H1 (cell line): Measurements from ENCODE around the gene LPAR2. TPM values are rescaled to one million over a fixed set of nuclear protein-coding genes. Genes with fewer than 3 reads are reported as not detected.

ENCODE experiments used
- CTCF ChIA-PET: fragments of 300-600 bp; sonication (Branson Sonifier 250); formaldehyde crosslinking; loops from one replicate; lab custom pipeline; 2021; ENCODE audit not compliant: partially characterized antibody; lab: Charles Lee
- POLR2A ChIA-PET: fragments of 300-600 bp; sonication (Branson Sonifier 250); formaldehyde crosslinking; loops from one replicate; lab custom pipeline; 2021; ENCODE audit warnings: inconsistent platforms; ENCODE audit not compliant: partially characterized antibody; lab: Charles Lee
- DNase-seq, 2 experiments: peaks; one replicate each; pipeline versions ENCODE4 v3.0.0 to v3.0.0-alpha.2; 2010 to 2022; ENCODE audit warnings: low spot score in 2 of 2, low read depth in 1 of 2, mixed read lengths in 1 of 2
- FAIRE-seq: peaks from 2 replicates; lab custom pipeline; 2011; peaks lifted over from hg19 to GRCh38; lab: Jason Lieb, UNC
- H2AFZ ChIP-seq: 2 replicates; pipeline ENCODE4 v1.8.1; 2012; ENCODE audit warnings: low read length, inconsistent platforms
- H2AK5ac ChIP-seq: 2 replicates; pipeline ENCODE4 v1.6.1; 2013; ENCODE audit warnings: low read depth, low read length
- H2BK120ac ChIP-seq: replicated peaks from 2 replicates; pipeline ENCODE3; 2013; ENCODE audit warnings: low read depth, low read length, inconsistent platforms
- H2BK12ac ChIP-seq: 2 replicates; pipeline ENCODE4 v1.6.1; 2013; ENCODE audit warnings: low read depth, low read length
- H2BK15ac ChIP-seq: 2 replicates; pipeline ENCODE4 v1.6.1; 2013; ENCODE audit warnings: low read length
- H2BK20ac ChIP-seq: 2 replicates; pipeline ENCODE4 v1.6.1; 2013; ENCODE audit warnings: low read length
- H2BK5ac ChIP-seq: 2 replicates; pipeline ENCODE4 v1.6.1; 2013; ENCODE audit warnings: low read depth, low read length
- H3K14ac ChIP-seq: 2 replicates; pipeline ENCODE4 v1.6.1; 2013; ENCODE audit warnings: inconsistent platforms; ENCODE audit not compliant: insufficient read length
- H3K18ac ChIP-seq: 2 replicates; pipeline ENCODE4 v1.6.1; 2013; ENCODE audit warnings: low read length; ENCODE audit errors: extremely low read depth
- H3K23ac ChIP-seq: 2 replicates; pipeline ENCODE4 v1.6.1; 2013; ENCODE audit warnings: inconsistent platforms; ENCODE audit not compliant: insufficient read length
- H3K23me2 ChIP-seq: 2 replicates; pipeline ENCODE4 v1.6.1; 2013; ENCODE audit warnings: low read depth, low read length
- H3K27ac ChIP-seq: 2 replicates; pipeline ENCODE4 v1.6.1; 2011; ENCODE audit warnings: low read depth, low read length, inconsistent platforms
- H3K27me3 ChIP-seq, 4 experiments: replicated peaks in 1 of 4; 1 replicate in 1 of 4; 2 replicates in 3 of 4; pipeline versions ENCODE4 v1.6.1 to v1.8.1; 2011 to 2013; ENCODE audit warnings: low read length in 3 of 4, mild to moderate bottlenecking in 3 of 4, inconsistent platforms in 2 of 4, mixed read lengths in 2 of 4, moderate library complexity in 1 of 4; ENCODE audit not compliant: control insufficient read depth in 3 of 4, insufficient read depth in 3 of 4; ENCODE audit errors: extremely low read depth in 1 of 4
- H3K36me3 ChIP-seq, 4 experiments: 2 replicates each; pipeline versions ENCODE4 v1.6.1 to v1.8.1; 2011 to 2013; ENCODE audit warnings: mild to moderate bottlenecking in 4 of 4, low read length in 3 of 4, moderate library complexity in 2 of 4, control low read depth in 1 of 4, inconsistent platforms in 1 of 4; ENCODE audit not compliant: insufficient read depth in 4 of 4, control insufficient read depth in 2 of 4
- H3K4ac ChIP-seq: replicated peaks from 2 replicates; pipeline ENCODE3; 2013; ENCODE audit warnings: low read length, low read depth, mixed read lengths, inconsistent platforms; ENCODE audit not compliant: insufficient read length
- H3K4me1 ChIP-seq, 4 experiments: replicated peaks in 1 of 4; 1 replicate in 1 of 4; 2 replicates in 3 of 4; pipeline versions ENCODE4 v1.6.1 to v1.8.1; 2011 to 2013; ENCODE audit warnings: low read length in 3 of 4, inconsistent platforms in 2 of 4, mixed read lengths in 1 of 4; ENCODE audit not compliant: insufficient read depth in 4 of 4, control insufficient read depth in 3 of 4
- H3K4me2 ChIP-seq, 2 experiments: 2 replicates each; pipeline versions ENCODE4 v1.6.1 to v1.8.1; 2011 to 2013; ENCODE audit warnings: low read depth in 2 of 2, low read length in 2 of 2, control low read depth in 1 of 2, inconsistent platforms in 1 of 2, mild to moderate bottlenecking in 1 of 2; ENCODE audit not compliant: insufficient read depth in 1 of 2
- H3K4me3 ChIP-seq, 4 experiments: fragments of 200-600, 300-600 bp in 1 of 4; sonication (generic), shearing (Covaris generic), sonication (Bioruptor Twin) in 1 of 4; 2 replicates each; pipeline versions ENCODE4 v1.5.1 to v1.8.1; 2011 to 2016; ENCODE audit warnings: low read length in 4 of 4, low read depth in 3 of 4, control low read depth in 2 of 4, inconsistent platforms in 2 of 4, mild to moderate bottlenecking in 2 of 4, mixed read lengths in 1 of 4, moderate library complexity in 1 of 4; ENCODE audit not compliant: insufficient read depth in 2 of 4; ENCODE audit errors: extremely low read depth in 1 of 4
- H3K56ac ChIP-seq: replicated peaks from 2 replicates; pipeline ENCODE3; 2013; ENCODE audit warnings: low read depth, mild to moderate bottlenecking, mixed read lengths, low read length, inconsistent platforms; ENCODE audit not compliant: insufficient read length
- H3K79me1 ChIP-seq: 2 replicates; pipeline ENCODE4 v1.6.1; 2013; ENCODE audit warnings: low read depth, low read length, control low read depth
- H3K79me2 ChIP-seq, 2 experiments: 2 replicates each; pipeline versions ENCODE4 v1.6.1 to v1.8.1; 2012 to 2013; ENCODE audit warnings: low read length in 2 of 2, mild to moderate bottlenecking in 2 of 2, inconsistent platforms in 1 of 2; ENCODE audit not compliant: insufficient read depth in 2 of 2, control insufficient read depth in 1 of 2
- H3K9ac ChIP-seq, 4 experiments: replicated peaks in 1 of 4; 1 replicate in 1 of 4; 2 replicates in 3 of 4; pipeline versions ENCODE4 v1.6.1 to v1.8.1; 2011 to 2013; ENCODE audit warnings: low read depth in 3 of 4, low read length in 3 of 4, control low read depth in 2 of 4, mild to moderate bottlenecking in 2 of 4, moderate library complexity in 2 of 4, inconsistent platforms in 1 of 4; ENCODE audit errors: extremely low read depth in 1 of 4
- H3K9me3 ChIP-seq, 2 experiments: 2 replicates each; pipeline versions ENCODE4 v1.6.1 to v1.8.1; 2012 to 2013; ENCODE audit warnings: mild to moderate bottlenecking in 2 of 2, moderate library complexity in 2 of 2, control low read depth in 1 of 2, inconsistent platforms in 1 of 2, low read depth in 1 of 2, low read length in 1 of 2, mixed read lengths in 1 of 2; ENCODE audit not compliant: insufficient read depth in 2 of 2
- H4K20me1 ChIP-seq, 2 experiments: replicated peaks in 1 of 2; 2 replicates each; pipeline versions ENCODE3 to v1.8.1; 2011 to 2013; ENCODE audit warnings: inconsistent platforms in 2 of 2, low read length in 2 of 2, mild to moderate bottlenecking in 1 of 2; ENCODE audit not compliant: insufficient read depth in 2 of 2, control insufficient read depth in 1 of 2
- H4K5ac ChIP-seq: 2 replicates; pipeline ENCODE4 v1.6.1; 2013; ENCODE audit warnings: low read length, low read depth, mixed read lengths, inconsistent platforms; ENCODE audit not compliant: insufficient read length
- H4K8ac ChIP-seq: 2 replicates; pipeline ENCODE4 v1.8.0; 2013; ENCODE audit warnings: mild to moderate bottlenecking, moderate library complexity, low read length, inconsistent platforms; ENCODE audit not compliant: insufficient read depth; ENCODE audit errors: extremely low read depth
- H4K91ac ChIP-seq: replicated peaks from 2 replicates; pipeline ENCODE3; 2013; ENCODE audit warnings: low read length, mixed read lengths, inconsistent platforms; ENCODE audit not compliant: insufficient read length
- JUND ChIP-seq: IDR thresholded peaks from 2 replicates; pipeline ENCODE4 v1.6.1; 2011; ENCODE audit warnings: mild to moderate bottlenecking, improper control_type of control experiment, low read length
- WGBS, 2 experiments: shearing (Covaris generic) in 1 of 2; methylation state at CpG; one replicate each; pipeline versions ENCODE4 v1.1.6 to v1.1.7; 2013 to 2015; ENCODE audit warnings: low lambda C conversion rate in 2 of 2, mixed read lengths in 2 of 2, inconsistent platforms in 1 of 2, low coverage in 1 of 2, missing lambda C conversion rate in 1 of 2; ENCODE audit not compliant: insufficient replicate concordance in 2 of 2, insufficient coverage in 1 of 2, insufficient read length in 1 of 2; ENCODE audit errors: extremely low coverage in 1 of 2, missing lambda C conversion rate in 1 of 2; 5-methylcytosine and 5-hydroxymethylcytosine counted together
- polyA plus RNA-seq, 7 experiments: library from polyadenylated mRNA; depleted of rRNA in 3 of 7; stranded (reverse) in 5 of 7; unstranded in 2 of 7; fragments of >200 nt in 5 of 7; fragments of 200-250 nt in 2 of 7; gene quantifications; 1 replicate in 5 of 7; 2 replicates in 1 of 7; 4 replicates in 1 of 7; pipeline versions ENCODE4 v1.2.1 to v1.2.3, GENCODE V29; 2011 to 2013; ENCODE audit warnings: missing spikeins in 2 of 7, mixed read lengths in 2 of 7
- total RNA-seq: library from RNA; stranded (reverse); fragmentation: NEBNext Ultra II Directional; extraction: Animal tissue kit (Norgen Biotek cat#: 25700); gene quantifications from 2 replicates; pipeline ENCODE4 v1.2.1, GENCODE V29; 2021
- TF ChIP-seq, protein P1 (sequence below): IDR thresholded peaks from 2 replicates; pipeline ENCODE4 v1.6.1; 2012; ENCODE audit warnings: inconsistent platforms

LPAR2 gene
- total and polyA plus RNA-seq, 2 of the 8 experiments (the other 6 are each of a cell fraction or from before 2014, with no cell fraction given), result 47.6 to 70.2 TPM

DNA sequence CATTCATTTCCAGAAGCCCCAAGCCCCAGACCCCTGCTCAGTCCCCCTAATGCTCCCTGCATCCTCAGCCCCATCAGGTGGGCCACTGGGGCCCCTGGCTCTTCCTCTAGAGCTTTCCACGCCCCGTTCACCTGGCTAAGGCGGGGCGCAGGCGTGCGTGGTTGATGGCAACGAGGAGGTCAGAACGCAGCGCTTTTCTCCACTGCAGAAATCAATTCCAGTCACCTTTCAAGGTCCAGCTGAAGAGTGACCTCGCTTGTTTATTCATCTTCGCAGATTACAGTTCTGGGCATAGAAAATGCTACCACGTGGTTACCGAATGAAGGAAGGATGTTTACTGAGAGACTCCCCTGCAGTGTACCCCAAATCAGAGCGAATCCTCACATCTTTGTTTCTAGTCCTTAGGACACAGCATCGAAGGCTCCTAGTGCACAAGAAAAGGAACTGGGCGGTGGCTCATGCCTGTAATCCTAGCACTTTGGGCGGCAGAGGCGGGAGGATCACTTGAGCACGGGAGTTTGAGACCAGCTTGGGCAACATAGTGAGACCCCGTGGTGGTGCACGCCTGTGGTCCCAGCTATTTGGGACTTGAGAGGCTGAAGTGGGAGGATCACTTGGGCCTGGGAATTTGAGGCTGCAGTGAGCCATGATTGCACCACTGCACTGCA is 8.7 kb downstream of the LPAR2 start:
- Histone ChIP-seq H2AK5ac (no peak overlapping the region), H3K27ac (no peak overlapping the region), H2AFZ (no peak overlapping the region), H2BK15ac (no peak overlapping the region), H4K20me1 (peaks cover 2 to 12% of the 10 kb centered on the region in 2 experiments), H3K9me3 (no peaks in the 10 kb centered on the region), H3K4me1 (0 out of 7 replicates have a peak, but pooled peaks cover 0 to 3% (median under 1%) of the 10 kb centered on the region in 4 experiments), H3K18ac (no peak overlapping the region), H4K91ac (no peak overlapping the region), H3K14ac (no peak overlapping the region), H3K23me2 (peaks cover 7% of the 10 kb centered on the region; the same call in 1 of the 2 replicates), H3K36me3 (peaks cover 3 to 7% (median 7%) of the 10 kb centered on the region in 4 experiments; a peak in 5 of 8 replicates), H3K9ac (no peak overlapping the region), H3K4me3 (peak overlapping the region in 2 of 4 experiments; percentile 19 to 69; a peak in 4 of 8 replicates), H4K5ac (no peak overlapping the region), H2BK5ac (no peak overlapping the region), H3K27me3 (peaks cover 0 to 5% (median 3%) of the 10 kb centered on the region in 4 experiments; a peak in 6 of 7 replicates), H3K79me2 (no peaks in the 10 kb centered on the region), H3K4me2 (peak overlapping the region; percentile 64 to 88), H3K4ac (no peak overlapping the region), H3K56ac (no peak overlapping the region), H3K79me1 (no peaks in the 10 kb centered on the region), H3K23ac (no peak overlapping the region), H2BK12ac (no peak overlapping the region), H2BK20ac (no peak overlapping the region)
- DNase-seq (no peak), FAIRE-seq (no peak)
- CTCF ChIA-PET, result interaction anchor here (0.6 to 1.4 kb wide), 3 partner anchors 18 to 101 kb away, joined by 3 read pairs; no protein-coding TSS in a partner anchor
- POLR2A ChIA-PET, result interaction anchor here (0.6 to 4.9 kb wide), 10 partner anchors 9 to 422 kb away, joined by 3 to 46 read pairs (median 3); partner anchors contain the start of gene LPAR2
- TF ChIP-seq, protein P1, sequence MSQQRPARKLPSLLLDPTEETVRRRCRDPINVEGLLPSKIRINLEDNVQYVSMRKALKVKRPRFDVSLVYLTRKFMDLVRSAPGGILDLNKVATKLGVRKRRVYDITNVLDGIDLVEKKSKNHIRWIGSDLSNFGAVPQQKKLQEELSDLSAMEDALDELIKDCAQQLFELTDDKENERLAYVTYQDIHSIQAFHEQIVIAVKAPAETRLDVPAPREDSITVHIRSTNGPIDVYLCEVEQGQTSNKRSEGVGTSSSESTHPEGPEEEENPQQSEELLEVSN, result 0 out of 2 replicates have a peak, but pooled peaks have one; percentile 29
- no peak for TF ChIP-seq JUND
- TF ChIP-seq, all 59 proteins: peak for 1
- WGBS, 2 experiments, result 70% methylated on average over 21 of the region's 21 CpGs; no CpG with 5 or more reads in 1 of the 2 experiments
- Histone ChIP-seq H4K8ac (no peak overlapping the region), H2BK120ac (no peak overlapping the region)
